Measurements from ENCODE around the gene PPME1. TPM values are rescaled to one million over a fixed set of nuclear protein-coding genes. Genes with fewer than 3 reads are reported as not detected.

Gene PPME1
- polyA plus RNA-seq, 3 donors, result 13.3 to 21.7 (median 18.8) TPM

GRCh38 chr11:74262725-74263124 is 91.6 kb downstream of the PPME1 start:
- no peak overlapping the region for H3K27ac ChIP-seq (ENCODE audit: low read depth, low read length)
- 89 to 96% (median 94%) methylated on average over 2 of the region's 2 CpGs for WGBS, 3 donors

- WGBS, 3 donors, result 86 to 93% (median 92%) methylated on average over 1 of the region's 1 CpG
- H3K27ac ChIP-seq (ENCODE audit: low read depth, low read length), result no peak overlapping the region
Observed at GRCh38 chr11:74265256-74265655, 94.2 kb downstream of the PPME1 start.

DNA sequence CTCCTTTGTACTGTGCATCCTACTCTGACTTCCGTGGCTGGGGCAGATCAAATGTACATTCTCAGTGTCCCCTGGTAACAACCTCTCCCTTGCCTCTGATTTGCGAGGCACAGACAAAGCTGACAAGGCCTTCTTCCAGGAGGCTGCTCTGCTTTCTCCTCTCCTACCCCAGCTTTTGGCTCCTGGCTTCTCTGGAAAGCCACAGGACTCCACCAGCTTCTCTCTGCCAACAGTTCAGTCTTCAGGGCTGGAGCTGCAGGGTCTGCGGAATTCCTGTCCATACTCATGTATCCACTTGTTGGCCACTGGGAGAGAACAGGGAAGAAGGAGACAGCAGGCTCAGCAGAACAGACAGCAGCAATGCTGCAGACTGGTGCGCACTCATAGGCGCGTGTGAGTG is 95.9 kb downstream of the PPME1 start:
- WGBS, 3 donors, result 89 to 92% (median 92%) methylated on average over 6 of the region's 6 CpGs
- no peak overlapping the region for H3K27ac ChIP-seq (ENCODE audit: low read depth, low read length)

DNA sequence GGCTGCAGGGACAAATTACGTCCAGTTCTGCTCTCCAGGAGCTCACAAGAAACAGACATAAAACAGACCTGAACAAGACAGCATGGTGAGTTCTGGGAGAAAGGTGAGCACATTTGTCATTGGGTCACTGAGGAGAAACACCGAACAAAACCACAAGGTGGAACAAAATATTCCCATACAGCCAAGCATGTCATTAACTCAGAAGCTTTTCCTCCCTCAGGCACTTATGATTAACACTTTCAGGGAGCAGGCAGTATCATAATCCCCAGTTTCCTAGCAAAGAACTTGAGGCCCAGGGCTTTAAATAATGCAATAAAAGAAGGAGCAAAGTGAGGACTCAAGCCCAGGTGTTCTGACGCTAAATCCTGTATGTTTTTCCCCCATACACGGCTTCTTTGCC is 97.4 kb downstream of the PPME1 start:
- WGBS, 3 donors, result 74 to 88% (median 75%) methylated on average over 4 of the region's 4 CpGs

GRCh38 chr11:74269161-74269811 is 98.2 kb downstream of the PPME1 start:
- H3K27ac ChIP-seq (ENCODE audit: low read depth, low read length), result no peak overlapping the region
- WGBS, 3 donors, result 59 to 71% (median 65%) methylated on average over 11 of the region's 11 CpGs

More for the DNA sequence above, 97.4 kb downstream of the PPME1 start:
- H3K27ac ChIP-seq (ENCODE audit: low read depth, low read length), result no peak overlapping the region

- H3K27ac ChIP-seq (ENCODE audit: low read depth, low read length), result no peak overlapping the region
- 73 to 90% (median 88%) methylated on average over 4 of the region's 4 CpGs for WGBS, 3 donors
Observed at GRCh38 chr11:74272276-74272675, 101.2 kb downstream of the PPME1 start.

GRCh38 chr11:74276581-74276980 is 105.5 kb downstream of the PPME1 start:
- 84 to 89% (median 86%) methylated on average over 2 of the region's 2 CpGs for WGBS, 3 donors
- H3K27ac ChIP-seq (ENCODE audit: low read depth, low read length), result no peak overlapping the region

- H3K27ac ChIP-seq (ENCODE audit: low read depth, low read length), result no peak overlapping the region
- WGBS, 3 donors, result 69 to 80% (median 77%) methylated on average over 2 of the region's 2 CpGs
Observed at GRCh38 chr11:74278103-74278502, 107.0 kb downstream of the PPME1 start.

- no peak overlapping the region for H3K27ac ChIP-seq (ENCODE audit: low read depth, low read length)
- WGBS, 3 donors, result 63 to 73% (median 67%) methylated on average over 1 of the region's 1 CpG
Observed at GRCh38 chr11:74278721-74279161, 107.7 kb downstream of the PPME1 start.

- H3K27ac ChIP-seq (ENCODE audit: low read depth, low read length), result no peak overlapping the region
- WGBS, 3 donors, result 75 to 80% (median 78%) methylated on average over 5 of the region's 5 CpGs
Observed at GRCh38 chr11:74279256-74279655, 108.2 kb downstream of the PPME1 start.

DNA sequence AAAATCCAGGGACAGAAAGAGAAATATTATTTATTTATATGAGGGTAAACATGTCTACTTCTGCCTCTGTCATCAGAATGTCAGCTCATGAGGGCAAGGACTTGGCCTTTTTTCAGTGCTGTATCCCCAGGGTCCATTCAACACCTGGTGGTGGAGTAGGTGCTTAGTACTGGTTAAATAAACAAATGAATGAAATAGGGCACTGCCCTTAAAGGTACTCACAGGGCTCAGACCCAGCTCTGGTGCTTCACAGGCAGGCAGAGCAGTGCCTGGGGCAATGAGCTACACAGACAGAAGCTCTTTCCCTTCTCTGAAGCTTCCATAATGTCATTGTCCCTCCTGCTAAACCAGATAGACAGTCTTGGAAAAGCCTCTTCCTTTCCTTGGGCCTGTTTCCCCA is 109.4 kb downstream of the PPME1 start:
- H3K27ac ChIP-seq (ENCODE audit: low read depth, low read length), result no peak overlapping the region

DNA sequence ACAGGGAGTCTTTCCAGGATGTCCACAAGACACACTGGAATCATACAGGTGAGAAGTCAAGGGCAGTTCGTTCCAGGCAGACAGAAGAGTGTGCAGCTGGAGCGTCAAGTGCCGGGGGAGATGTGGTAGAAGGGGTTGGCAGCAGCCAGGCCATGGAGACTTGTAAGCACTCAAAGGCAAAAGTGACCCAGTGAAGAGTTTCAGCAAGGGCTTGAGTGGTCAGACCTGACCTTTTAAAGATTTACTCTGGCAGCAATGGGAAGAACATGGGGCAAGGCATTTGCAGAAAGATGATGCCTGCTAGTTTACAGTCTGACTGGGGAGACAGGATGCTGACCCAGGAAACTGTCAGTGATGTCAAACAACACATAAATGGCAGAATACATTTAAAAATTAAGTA is 111.3 kb downstream of the PPME1 start:
- 74 to 94% (median 86%) methylated on average over 3 of the region's 3 CpGs for WGBS, 3 donors

GRCh38 chr11:74282914-74283371 is 111.9 kb downstream of the PPME1 start:
- 58 to 65% (median 59%) methylated on average over 5 of the region's 5 CpGs for WGBS, 3 donors

More for the DNA sequence above, 111.3 kb downstream of the PPME1 start:
- no peak overlapping the region for H3K27ac ChIP-seq (ENCODE audit: low read depth, low read length)

GRCh38 chr11:74283580-74284180 is 112.6 kb downstream of the PPME1 start:
- WGBS, 3 donors, result 69 to 89% (median 74%) methylated on average over 3 of the region's 3 CpGs
- no peak overlapping the region for H3K27ac ChIP-seq (ENCODE audit: low read depth, low read length)

More at GRCh38 chr11:74282914-74283371, 111.9 kb downstream of the PPME1 start:
- H3K27ac ChIP-seq (ENCODE audit: low read depth, low read length), result no peak overlapping the region

- H3K27ac ChIP-seq (ENCODE audit: low read depth, low read length), result no peak overlapping the region
- 58 to 79% (median 59%) methylated on average over 2 of the region's 2 CpGs for WGBS, 3 donors
Observed at GRCh38 chr11:74284466-74284865, 113.4 kb downstream of the PPME1 start.

GRCh38 chr11:74288161-74288560 is 117.1 kb downstream of the PPME1 start:
- no peak overlapping the region for H3K27ac ChIP-seq (ENCODE audit: low read depth, low read length)
- 24 to 67% (median 24%) methylated on average over 1 of the region's 1 CpG for WGBS, 3 donors

DNA sequence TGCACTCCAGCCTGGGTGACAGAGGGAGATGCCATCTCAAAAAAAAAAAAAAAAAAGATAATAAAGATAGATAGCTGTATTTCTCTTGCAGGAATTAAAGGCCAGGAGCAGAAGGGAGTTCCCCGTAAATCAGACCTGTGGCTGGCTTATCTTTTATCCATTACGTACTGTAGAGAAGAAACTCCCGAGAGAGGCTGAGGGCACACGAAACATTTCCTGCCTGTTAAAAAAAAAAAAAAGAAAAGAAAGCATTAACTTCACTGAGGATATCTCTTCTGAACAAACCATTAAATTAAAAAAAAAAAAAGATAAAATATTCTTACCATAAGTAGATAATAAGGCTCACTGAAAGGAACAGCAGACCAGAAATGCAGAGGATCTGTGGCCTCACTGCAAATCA is 117.8 kb downstream of the PPME1 start:
- WGBS, 3 donors, result 21 to 60% (median 26%) methylated on average over 4 of the region's 4 CpGs

GRCh38 chr11:74297484-74297883 is 126.4 kb downstream of the PPME1 start:
- 91 to 95% (median 93%) methylated on average over 1 of the region's 1 CpG for WGBS, 3 donors

More for the DNA sequence above, 117.8 kb downstream of the PPME1 start:
- no peak overlapping the region for H3K27ac ChIP-seq (ENCODE audit: low read depth, low read length)

GRCh38 chr11:74299015-74299414 is 127.9 kb downstream of the PPME1 start:
- WGBS, 3 donors, result 72 to 84% (median 79%) methylated on average over 3 of the region's 3 CpGs
- H3K27ac ChIP-seq (ENCODE audit: low read depth, low read length), result no peak overlapping the region

More at GRCh38 chr11:74297484-74297883, 126.4 kb downstream of the PPME1 start:
- H3K27ac ChIP-seq (ENCODE audit: low read depth, low read length), result no peak overlapping the region
